ENCODE results near the gene WDR27.

- TF ChIP-seq CTCF (IDR thresholded peaks at IDR 0.05; ENCODE audit: poor library complexity, severe bottlenecking) = no peak
- TF ChIP-seq MXI1 (conservative IDR thresholded peaks at IDR 0.05; ENCODE audit: poor library complexity, severe bottlenecking) = no peak
- no peak for TF ChIP-seq RAD21 (conservative IDR thresholded peaks at IDR 0.05)
- TF ChIP-seq REST (IDR thresholded peaks at IDR 0.05; ENCODE audit: borderline replicate concordance) = no peak
Observed at GRCh38 chr6:169574420-169574819, 127.4 kb downstream of the WDR27 start.

Data from neural cell (in vitro differentiated cells).